Type B pancreatic cell (in vitro differentiated cells): Measurements from ENCODE around the gene HNF4A. TPM values are rescaled to one million over a fixed set of nuclear protein-coding genes. Genes with fewer than 3 reads are reported as not detected.

Experiments used
- DNase-seq: peaks from one replicate; pipeline ENCODE4 v3.0.0; 2021; ENCODE audit warnings: mixed read lengths; ENCODE audit not compliant: unreplicated experiment; ENCODE audit errors: extremely low spot score
- H3K27ac Mint-ChIP-seq: 2 replicates; pipeline ENCODE4 v1.8.0; 2021; ENCODE audit warnings: mild to moderate bottlenecking, mixed read lengths
- H3K27me3 Mint-ChIP-seq: 2 replicates; pipeline ENCODE4 v1.8.0; 2021; ENCODE audit warnings: mixed read lengths
- H3K36me3 Mint-ChIP-seq: 2 replicates; pipeline ENCODE4 v1.8.0; 2021; ENCODE audit warnings: mixed read lengths
- H3K4me1 Mint-ChIP-seq: one replicate; pipeline ENCODE4 v1.8.0; 2021; ENCODE audit warnings: mixed read lengths; ENCODE audit not compliant: unreplicated experiment
- H3K4me3 Mint-ChIP-seq: 2 replicates; pipeline ENCODE4 v1.8.0; 2021; ENCODE audit warnings: mild to moderate bottlenecking, mixed read lengths
- H3K9me3 Mint-ChIP-seq: 2 replicates; pipeline ENCODE4 v1.8.0; 2021; ENCODE audit warnings: mixed read lengths
- CTCF ChIP-seq: fragments of 200-600 bp; sonication (generic); conservative IDR thresholded peaks from 2 replicates; pipeline ENCODE4 v1.5.0; 2021; ENCODE audit warnings: antibody characterized with exemption, mild to moderate bottlenecking
- microRNA-seq: library from miRNA; unstranded; fragments of <30 nt; microRNA quantifications from one replicate; pipeline ENCODE4, GENCODE V29; 2020
- total RNA-seq: library from RNA; stranded (reverse); gene quantifications from 2 replicates; pipeline ENCODE4 v1.2.1, GENCODE V29; 2021; ENCODE audit warnings: low replicate concordance

HNF4A gene
- total RNA-seq, 1 donor from 2014 or later = 19.9 TPM

GRCh38 chr20:44480097-44480496, 124.6 kb downstream of the HNF4A start:
- Mint-ChIP-seq H3K27me3 (no peaks in the 10 kb centered on the region), H3K4me3 (no peak overlapping the region), H3K36me3 (peaks cover 3% of the 10 kb centered on the region), H3K9me3 (no peaks in the 10 kb centered on the region), H3K27ac (no peak overlapping the region), H3K4me1 (peaks cover 9% of the 10 kb centered on the region)
- TF ChIP-seq CTCF = no peak
- DNase-seq = no peak

GRCh38 chr20:44481719-44482416, 126.4 kb downstream of the HNF4A start:
- DNase-seq = no peak
- Mint-ChIP-seq H3K27me3 (no peaks in the 10 kb centered on the region), H3K4me3 (no peak overlapping the region), H3K9me3 (no peaks in the 10 kb centered on the region), H3K27ac (no peak overlapping the region), H3K36me3 (peaks cover 7% of the 10 kb centered on the region), H3K4me1 (no peaks in the 10 kb centered on the region)
- TF ChIP-seq CTCF = no peak

- peaks cover 7% of the 10 kb centered on the region for H3K36me3 Mint-ChIP-seq
These were observed 127.6 kb downstream of the HNF4A start for GRCh38 chr20:44483112-44483511.

More at GRCh38 chr20:44483112-44483511, 127.6 kb downstream of the HNF4A start:
- Mint-ChIP-seq H3K4me1 (no peaks in the 10 kb centered on the region), H3K4me3 (no peak overlapping the region), H3K27me3 (no peaks in the 10 kb centered on the region), H3K9me3 (no peaks in the 10 kb centered on the region), H3K27ac (no peak overlapping the region)
- TF ChIP-seq CTCF = no peak
- no peak for DNase-seq

Small RNAs within 50 kb of the gene (microRNA-seq; reads per million reads assigned to microRNA genes)
- gene MIR3646 = not detected

Other genes with a start within 250 kb of the HNF4A start
- 4.9 and 17.3 TPM in 2 replicates for gene JPH2, start 168.5 kb upstream of the HNF4A start, total RNA-seq
- gene OSER1, start 144.9 kb upstream of the HNF4A start, total RNA-seq = 31.1 and 38.4 TPM in 2 replicates
- gene GDAP1L1, start 108.4 kb upstream of the HNF4A start, total RNA-seq = 1.3 and 1.8 TPM in 2 replicates
- 5.7 and 7.1 TPM in 2 replicates for gene FITM2, start 44.5 kb upstream of the HNF4A start, total RNA-seq
- not detected in 2 replicates for gene R3HDML, start 18.7 kb upstream of the HNF4A start, total RNA-seq
- 20.8 and 21.5 TPM in 2 replicates for gene TTPAL, start 120.2 kb downstream of the HNF4A start, total RNA-seq
- 47.1 and 65.6 TPM in 2 replicates for gene SERINC3, start 166.4 kb downstream of the HNF4A start, total RNA-seq
- gene PKIG, start 226.9 kb downstream of the HNF4A start, total RNA-seq = 13.9 and 24.3 TPM in 2 replicates